PFSK-1 (cell line): ENCODE data around the gene KLF17.

Experiments used
- FOXP2 ChIP-seq: optimal IDR thresholded peaks from 2 replicates; pipeline ENCODE3; 2011; ENCODE audit warnings: borderline replicate concordance, control low read depth, inconsistent platforms; ENCODE audit not compliant: insufficient read depth; ENCODE audit errors: extremely low read length, extremely low read depth
- POLR2AphosphoS5 ChIP-seq: IDR thresholded peaks from 2 replicates; pipeline ENCODE4 v1.6.1; 2012; ENCODE audit warnings: low read depth, mild to moderate bottlenecking, control low read depth, low read length, moderate library complexity
- SIN3A ChIP-seq: IDR thresholded peaks from 2 replicates; pipeline ENCODE4 v1.6.1; 2012; ENCODE audit warnings: mild to moderate bottlenecking, low read length, moderate library complexity, borderline replicate concordance; ENCODE audit not compliant: insufficient read depth
- TAF1 ChIP-seq: IDR thresholded peaks from 2 replicates; pipeline ENCODE4 v1.6.1; 2012; ENCODE audit warnings: low read length, control low read depth, borderline replicate concordance; ENCODE audit not compliant: insufficient read depth
- TF ChIP-seq, protein P1 (sequence below), 2 experiments: IDR thresholded peaks; 2 replicates each; pipeline versions ENCODE4 v1.6.1 to v1.8.0; 2011 to 2012; ENCODE audit warnings: low read depth in 2 of 2, low read length in 2 of 2, control low read depth in 1 of 2, inconsistent platforms in 1 of 2, mild to moderate bottlenecking in 1 of 2, moderate library complexity in 1 of 2; ENCODE audit not compliant: insufficient read depth in 1 of 2

Gene KLF17

DNA sequence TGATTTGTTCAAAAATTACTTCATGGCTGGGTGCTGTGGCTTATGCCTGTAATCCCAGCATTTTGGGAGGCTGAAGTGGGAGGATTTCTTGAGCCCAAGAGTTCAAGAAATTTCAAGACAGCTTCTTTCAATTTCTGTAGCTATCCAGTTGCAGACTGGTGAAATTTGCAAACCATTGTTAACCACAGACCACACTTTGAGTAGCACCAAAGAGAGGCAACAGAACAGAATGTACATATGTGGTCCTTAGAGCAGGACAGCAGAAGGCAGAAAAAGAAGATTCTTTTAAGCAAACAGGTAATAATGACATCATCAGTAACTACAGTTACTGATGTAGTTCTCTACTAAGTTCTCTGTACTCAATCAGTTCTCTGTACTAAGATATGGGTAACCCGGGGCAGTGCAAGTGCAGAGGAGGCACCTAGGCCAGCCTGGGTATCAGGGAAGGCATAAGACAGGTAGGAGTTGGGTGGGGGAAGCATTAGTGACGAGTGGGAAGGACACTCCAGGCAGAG, 5.5 kb upstream of the KLF17 start:
- TF ChIP-seq POLR2AphosphoS5 (no peak), TAF1 (no peak), FOXP2 (no peak), SIN3A (no peak)
- TF ChIP-seq, protein P1, sequence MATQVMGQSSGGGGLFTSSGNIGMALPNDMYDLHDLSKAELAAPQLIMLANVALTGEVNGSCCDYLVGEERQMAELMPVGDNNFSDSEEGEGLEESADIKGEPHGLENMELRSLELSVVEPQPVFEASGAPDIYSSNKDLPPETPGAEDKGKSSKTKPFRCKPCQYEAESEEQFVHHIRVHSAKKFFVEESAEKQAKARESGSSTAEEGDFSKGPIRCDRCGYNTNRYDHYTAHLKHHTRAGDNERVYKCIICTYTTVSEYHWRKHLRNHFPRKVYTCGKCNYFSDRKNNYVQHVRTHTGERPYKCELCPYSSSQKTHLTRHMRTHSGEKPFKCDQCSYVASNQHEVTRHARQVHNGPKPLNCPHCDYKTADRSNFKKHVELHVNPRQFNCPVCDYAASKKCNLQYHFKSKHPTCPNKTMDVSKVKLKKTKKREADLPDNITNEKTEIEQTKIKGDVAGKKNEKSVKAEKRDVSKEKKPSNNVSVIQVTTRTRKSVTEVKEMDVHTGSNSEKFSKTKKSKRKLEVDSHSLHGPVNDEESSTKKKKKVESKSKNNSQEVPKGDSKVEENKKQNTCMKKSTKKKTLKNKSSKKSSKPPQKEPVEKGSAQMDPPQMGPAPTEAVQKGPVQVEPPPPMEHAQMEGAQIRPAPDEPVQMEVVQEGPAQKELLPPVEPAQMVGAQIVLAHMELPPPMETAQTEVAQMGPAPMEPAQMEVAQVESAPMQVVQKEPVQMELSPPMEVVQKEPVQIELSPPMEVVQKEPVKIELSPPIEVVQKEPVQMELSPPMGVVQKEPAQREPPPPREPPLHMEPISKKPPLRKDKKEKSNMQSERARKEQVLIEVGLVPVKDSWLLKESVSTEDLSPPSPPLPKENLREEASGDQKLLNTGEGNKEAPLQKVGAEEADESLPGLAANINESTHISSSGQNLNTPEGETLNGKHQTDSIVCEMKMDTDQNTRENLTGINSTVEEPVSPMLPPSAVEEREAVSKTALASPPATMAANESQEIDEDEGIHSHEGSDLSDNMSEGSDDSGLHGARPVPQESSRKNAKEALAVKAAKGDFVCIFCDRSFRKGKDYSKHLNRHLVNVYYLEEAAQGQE (IDR thresholded peaks at IDR 0.05; ENCODE audit: insufficient read depth in 1 of 2, low read depth in 2 of 2, low read length in 2 of 2): no peak

DNA sequence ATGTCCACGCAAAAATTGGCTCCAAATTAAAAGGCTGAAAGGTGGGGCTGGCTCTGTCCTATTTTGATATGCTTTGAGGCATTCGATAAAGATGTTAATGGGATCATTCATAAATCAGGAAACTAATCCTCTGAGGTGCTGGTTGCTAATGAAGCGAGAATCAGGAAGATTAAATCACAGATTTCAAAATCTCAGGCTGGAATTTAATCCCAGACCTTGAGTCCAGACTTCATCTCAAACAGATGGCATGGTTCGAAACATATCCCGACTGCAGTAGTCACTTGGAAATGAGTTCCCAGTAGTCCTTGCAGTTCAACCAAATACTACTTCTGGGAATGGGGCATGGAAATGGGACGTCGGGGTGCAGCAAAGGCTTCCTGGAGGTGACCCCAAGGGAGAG, 4.5 kb upstream of the KLF17 start:
- no peak for TF ChIP-seq SIN3A
- no peak for TF ChIP-seq TAF1
- no peak for TF ChIP-seq POLR2AphosphoS5
- no peak for TF ChIP-seq FOXP2
- TF ChIP-seq, protein P1 (IDR thresholded peaks at IDR 0.05; ENCODE audit: insufficient read depth in 1 of 2, low read depth in 2 of 2, low read length in 2 of 2): no peak

DNA sequence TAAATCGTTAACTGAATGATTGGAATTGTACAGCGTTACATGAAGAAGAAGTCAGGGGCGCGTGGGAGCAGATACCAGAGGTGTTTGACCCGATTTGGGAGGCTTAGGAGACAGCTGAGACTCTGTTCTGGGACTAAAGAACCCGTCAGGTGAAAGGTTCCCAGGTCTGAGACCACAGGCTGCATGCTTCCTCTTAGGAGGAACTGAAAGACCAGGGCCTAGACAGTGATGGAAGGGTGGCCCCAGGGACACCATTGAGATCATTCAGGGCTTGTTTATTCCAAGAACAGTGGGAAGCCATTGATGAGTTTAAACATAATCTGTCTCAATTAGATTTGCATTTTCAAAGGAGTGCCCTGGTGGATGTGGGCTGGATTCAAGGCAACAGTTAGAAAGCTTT, 904 bp downstream of the KLF17 start:
- TF ChIP-seq, protein P1 (IDR thresholded peaks at IDR 0.05; ENCODE audit: insufficient read depth in 1 of 2, low read depth in 2 of 2, low read length in 2 of 2): no peak
- no peak for TF ChIP-seq FOXP2
- no peak for TF ChIP-seq TAF1
- TF ChIP-seq POLR2AphosphoS5: no peak
- TF ChIP-seq SIN3A: no peak

DNA sequence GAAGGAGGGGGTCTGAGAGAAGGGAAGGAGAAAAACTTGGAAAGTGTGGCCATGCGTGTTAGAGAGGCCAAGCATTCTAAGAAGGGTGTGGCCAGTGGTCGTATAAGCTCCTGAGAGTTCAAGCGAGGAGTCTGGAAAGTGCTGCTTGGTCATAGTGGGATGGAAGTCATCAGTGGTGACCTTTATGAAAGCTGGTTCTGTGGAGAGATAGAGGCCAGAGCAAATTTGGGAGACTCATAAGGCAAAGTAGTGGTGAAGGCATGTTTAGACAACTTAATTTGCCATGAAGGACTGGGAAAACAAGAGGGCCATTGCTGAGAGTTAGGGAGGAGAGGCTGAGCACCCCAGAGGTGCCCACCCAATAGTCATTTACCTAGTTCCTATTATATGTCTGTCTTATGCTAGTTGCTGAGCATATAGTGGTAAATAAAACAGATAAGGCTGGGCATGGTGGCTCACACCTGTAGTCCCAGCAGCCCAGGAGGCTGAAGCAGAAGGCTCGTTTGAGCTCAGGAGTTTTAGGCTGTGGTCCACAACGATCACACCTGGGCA, 1.9 kb downstream of the KLF17 start:
- TF ChIP-seq FOXP2 (no peak), SIN3A (no peak), POLR2AphosphoS5 (no peak), TAF1 (no peak)
- TF ChIP-seq, protein P1 (IDR thresholded peaks at IDR 0.05; ENCODE audit: insufficient read depth in 1 of 2, low read depth in 2 of 2, low read length in 2 of 2): no peak
